Measurements from ENCODE around the gene NCR1.
"Not testable (repeated sequence)": the region's sequence is repeated elsewhere in the genome, so short reads cannot be mapped to it uniquely, and the experiment has no call there.

Gene NCR1

DNA sequence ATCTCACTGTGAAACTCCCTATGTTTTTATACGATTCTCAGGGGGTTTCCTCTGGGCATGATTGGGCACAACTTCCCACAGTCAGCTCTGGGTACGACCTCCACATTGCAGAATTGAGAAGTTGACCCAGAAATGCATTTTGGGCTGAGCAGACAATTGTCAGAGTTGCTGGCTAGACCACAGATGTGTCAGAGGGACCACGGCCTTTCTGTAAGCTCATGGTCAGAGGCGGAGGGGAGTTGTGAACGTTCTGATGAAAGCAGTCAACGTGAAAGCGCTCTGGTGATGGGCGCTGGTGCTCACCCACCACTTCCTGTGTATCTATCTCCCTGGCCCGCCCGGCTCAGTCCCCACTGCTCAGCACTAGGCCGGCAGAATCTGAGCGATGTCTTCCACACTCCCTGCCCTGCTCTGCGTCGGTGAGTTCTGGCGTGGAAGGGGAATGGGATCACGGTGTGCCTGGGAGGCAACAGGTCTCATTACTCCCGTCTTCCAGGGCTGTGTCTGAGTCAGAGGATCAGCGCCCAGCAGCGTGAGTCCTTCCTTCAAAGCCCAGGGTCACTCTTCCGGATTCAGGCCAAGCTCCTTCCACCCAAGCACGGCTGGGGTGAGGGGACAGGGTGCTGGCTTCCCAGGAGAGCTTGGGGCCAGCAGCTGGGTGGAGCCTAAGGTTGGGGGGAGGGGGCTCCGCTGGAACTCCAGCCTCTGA, at the start of gene NCR1:
NCR1 (plus strand) TSS at position 346 of the 709 bp plus-strand sequence; CDS start at position 386, 40 bp downstream.
- DNase-seq: no peak

DNA sequence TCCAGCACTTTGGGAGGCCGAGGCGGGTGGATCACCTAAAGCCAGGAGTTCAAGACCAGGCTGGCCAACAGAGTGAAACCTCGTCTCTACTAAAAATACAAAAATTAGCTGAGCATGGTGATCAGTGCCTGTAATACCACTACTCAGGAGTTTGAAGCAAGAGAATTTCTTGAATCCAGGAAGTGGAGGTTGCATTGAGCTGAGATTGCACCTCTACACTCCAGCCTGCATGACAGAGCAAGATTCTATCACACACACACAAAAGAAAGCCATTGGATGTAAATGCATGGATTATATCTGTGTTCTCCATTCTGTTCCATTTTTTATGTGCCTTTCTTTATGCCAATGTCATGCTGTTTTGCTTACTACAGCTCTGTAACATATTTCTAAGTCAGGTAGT, 47.5 kb upstream of the NCR1 start:
- DNase-seq: not testable (repeated sequence)

DNA sequence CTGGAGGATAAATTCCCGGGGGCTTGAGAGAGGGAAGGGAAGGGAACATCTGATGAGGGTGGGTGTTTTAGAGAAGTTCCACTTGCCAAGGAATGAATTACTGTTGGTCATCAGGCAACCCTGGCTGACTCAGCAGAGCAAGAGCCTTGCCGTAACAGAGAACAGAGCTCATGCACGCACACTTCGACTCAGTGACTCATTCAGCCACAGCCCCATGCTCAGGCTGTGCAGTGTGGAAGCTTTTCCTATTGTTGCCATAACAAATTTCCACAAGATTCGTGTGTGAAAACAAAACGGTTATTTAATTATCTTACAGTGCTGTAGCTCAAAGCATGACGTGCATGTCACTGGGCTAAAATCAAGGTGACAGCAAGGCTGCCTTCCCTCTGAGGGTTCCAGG, 46.5 kb upstream of the NCR1 start:
- DNase-seq: not testable (repeated sequence)

DNA sequence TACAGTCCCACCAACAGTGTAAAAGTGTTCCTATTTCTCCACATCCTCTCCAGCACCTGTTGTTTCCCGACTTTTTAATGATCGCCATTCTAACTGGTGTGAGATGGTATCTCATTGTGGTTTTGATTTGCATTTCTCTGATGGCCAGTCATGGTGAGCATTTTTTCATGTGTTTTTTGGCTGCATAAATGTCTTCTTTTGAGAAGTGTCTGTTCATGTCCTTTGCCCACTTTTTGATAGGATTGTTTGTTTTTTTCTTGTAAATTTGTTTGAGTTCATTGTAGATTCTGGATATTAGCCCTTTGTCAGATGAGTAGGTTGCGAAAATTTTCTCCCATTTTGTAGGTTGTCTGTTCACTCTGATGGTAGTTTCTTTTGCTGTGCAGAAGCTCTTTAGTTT, 42.5 kb upstream of the NCR1 start:
- DNase-seq: not testable (repeated sequence)

DNA sequence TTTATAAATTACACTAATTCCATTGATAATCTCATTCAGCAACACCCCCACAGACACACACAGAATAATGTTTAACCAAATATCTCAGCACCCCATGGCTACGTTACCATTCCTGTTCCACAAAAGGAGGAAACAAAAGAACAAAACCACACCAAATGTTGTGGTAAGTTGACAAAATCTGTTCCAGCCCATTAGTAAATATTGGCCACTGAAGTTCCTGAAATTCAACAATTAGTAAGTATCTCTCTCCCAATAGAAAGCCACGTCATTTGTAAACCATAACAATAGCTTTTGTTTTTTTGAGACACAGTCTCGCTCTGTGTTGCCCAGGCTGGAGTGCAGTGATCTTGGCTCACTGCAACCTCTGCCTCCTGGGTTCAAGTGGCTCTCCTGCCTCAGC, 34.3 kb upstream of the NCR1 start:
- DNase-seq: no peak

DNA sequence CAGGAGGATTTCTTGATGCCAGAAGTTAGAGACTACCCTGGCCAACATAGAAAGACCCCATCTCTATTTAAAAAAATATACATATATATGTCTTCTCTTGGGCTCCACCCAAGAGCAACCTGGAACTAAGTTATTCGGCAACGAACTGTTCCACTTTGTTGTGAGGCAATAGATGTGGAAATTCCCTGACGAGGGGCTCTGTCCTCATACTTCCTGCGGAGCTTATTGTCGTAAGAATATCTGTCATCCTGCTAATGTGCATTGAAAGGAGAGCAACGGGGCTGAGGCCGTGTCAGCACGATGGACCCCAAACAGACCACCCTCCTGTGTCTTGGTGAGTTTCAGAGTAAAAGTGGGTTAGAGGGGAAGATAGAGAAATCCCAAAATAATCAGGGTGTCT, 32.0 kb upstream of the NCR1 start, which contains the start of gene FCAR:
FCAR (plus strand) TSS at position 246 of the 400 bp plus-strand sequence; CDS start at position 301, 55 bp downstream.
- no peak for DNase-seq

DNA sequence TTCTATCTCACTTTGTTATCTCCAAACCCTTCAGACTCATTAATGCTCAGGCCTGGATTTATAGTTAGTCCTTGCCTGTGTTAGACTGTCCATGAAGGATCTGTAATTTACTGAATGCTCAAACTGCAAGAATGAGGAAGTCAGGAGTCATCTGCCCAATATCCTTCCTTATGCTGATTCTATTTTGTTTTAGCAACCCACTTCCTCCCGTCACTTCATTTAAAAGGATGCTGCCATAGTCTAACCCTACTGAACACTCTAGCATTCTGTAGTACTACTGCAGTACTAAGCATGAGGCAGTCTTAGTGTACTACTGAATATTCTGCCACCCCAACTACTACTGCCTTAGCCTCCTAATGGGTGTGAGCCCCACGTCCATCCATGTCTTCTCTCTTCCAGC, 30.4 kb upstream of the NCR1 start:
- DNase-seq: no peak

DNA sequence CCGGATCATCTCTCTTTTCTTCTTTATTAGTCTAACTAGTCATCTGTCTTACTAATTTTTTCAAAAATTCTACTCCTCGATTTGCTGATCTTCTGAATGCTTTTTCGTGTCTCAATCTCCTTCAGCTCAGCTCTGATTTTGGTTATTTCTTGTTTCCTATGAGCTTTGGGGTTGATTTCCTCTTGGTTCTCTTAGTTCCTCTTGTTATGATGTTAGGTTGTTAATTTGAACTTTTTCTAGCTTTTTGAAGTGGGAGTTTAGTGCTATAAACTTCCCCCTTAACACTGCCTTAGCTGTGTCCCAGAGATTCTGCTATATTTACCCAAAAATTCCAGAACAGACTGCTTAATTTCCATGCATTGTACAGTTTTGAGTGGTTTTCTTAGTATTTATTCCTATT, 28.5 kb upstream of the NCR1 start:
- no peak for DNase-seq

GRCh38 chr19:54881884-54882283, 24.1 kb upstream of the NCR1 start:
- no peak for DNase-seq

GRCh38 chr19:54882758-54883157, 23.2 kb upstream of the NCR1 start:
- no peak for DNase-seq

DNA sequence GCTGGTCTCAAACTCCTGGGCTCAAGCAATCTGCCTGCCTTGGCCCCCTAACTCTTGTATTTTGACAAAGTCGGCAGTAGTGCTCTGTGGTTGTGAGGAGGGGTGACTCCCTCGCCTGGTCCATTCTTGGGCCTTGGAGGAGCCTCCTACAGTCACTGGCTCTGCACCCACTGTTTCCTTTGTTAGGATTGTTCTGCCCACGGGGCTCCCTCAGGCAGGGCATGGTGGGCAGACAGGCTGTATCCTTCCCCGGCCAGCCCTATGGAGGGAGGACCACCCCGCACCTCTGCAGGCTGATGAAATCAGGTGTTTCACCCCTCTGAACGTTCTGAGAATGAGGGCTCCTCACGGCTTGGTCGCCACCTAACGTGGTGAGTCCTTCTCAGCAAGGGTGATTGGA, 22.7 kb upstream of the NCR1 start:
- no peak for DNase-seq

DNA sequence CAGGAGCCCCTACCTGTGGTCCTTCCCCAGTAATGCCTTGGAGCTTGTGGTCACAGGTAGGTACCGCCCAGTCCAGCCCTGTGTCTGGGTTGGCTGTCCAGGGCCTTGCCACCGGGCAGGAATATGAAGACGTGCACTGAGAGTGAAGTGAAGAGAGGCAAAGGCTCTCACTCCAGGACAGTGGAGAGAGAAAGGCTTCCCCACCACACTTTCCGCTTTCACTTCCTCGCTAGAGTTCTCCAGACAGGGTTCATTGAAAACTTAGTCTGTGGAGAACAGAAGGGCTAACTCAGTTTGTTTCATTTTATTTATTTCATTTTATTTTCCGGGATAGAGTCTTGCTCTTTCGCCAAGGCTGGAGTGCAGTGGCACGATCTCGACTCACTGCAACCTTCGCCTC, 17.7 kb upstream of the NCR1 start:
- no peak for DNase-seq

DNA sequence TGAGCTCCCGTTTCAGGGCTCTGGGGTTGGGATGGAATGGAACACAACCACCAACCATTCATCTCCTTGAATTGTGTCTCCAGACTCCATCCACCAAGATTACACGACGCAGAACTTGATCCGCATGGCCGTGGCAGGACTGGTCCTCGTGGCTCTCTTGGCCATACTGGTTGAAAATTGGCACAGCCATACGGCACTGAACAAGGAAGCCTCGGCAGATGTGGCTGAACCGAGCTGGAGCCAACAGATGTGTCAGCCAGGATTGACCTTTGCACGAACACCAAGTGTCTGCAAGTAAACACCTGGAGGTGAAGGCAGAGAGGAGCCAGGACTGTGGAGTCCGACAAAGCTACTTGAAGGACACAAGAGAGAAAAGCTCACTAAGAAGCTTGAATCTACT, 16.4 kb upstream of the NCR1 start:
- DNase-seq: no peak

DNA sequence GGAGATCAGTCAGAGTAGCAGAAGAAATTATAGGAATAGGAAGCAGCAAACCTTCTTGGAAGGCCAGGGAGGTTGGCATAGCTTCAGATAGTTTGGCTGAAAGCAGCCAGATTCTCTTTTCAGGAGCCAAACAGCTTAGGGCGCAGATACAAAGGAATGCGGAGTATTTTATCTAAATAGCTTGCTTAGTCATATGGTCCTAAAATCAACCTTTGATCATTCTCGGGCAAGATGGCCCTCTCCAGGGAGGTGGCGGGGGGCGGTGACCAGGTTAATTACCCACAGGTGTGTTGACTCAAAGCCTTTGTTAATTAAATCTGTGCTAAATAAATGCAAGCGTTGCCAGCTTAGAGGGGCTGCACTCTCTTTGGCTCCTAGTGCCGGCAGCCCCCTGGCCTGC, 12.5 kb upstream of the NCR1 start:
- DNase-seq: no peak

- not testable (repeated sequence) for DNase-seq
Observed at GRCh38 chr19:54894106-54894505, 11.8 kb upstream of the NCR1 start.

DNA sequence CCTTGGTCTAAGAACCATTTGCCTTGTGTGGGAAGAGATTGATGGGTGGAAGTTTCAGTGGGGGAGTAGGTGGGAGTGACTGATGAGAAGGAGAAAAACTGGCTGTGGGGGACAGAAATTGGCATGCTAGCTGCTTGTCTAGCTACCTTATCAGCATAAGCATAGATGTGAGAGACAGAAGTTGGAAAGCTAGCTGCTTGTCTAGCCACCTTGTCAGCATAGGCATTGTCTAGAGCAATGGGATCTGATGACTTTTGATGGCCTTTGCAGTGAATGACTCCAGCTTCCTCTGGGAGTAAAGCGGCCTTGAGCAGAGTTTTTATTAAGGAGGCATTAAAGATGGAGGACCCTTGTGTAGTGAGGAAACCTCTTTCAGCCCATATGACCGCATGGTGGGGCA, 9.9 kb upstream of the NCR1 start:
- no peak for DNase-seq

DNA sequence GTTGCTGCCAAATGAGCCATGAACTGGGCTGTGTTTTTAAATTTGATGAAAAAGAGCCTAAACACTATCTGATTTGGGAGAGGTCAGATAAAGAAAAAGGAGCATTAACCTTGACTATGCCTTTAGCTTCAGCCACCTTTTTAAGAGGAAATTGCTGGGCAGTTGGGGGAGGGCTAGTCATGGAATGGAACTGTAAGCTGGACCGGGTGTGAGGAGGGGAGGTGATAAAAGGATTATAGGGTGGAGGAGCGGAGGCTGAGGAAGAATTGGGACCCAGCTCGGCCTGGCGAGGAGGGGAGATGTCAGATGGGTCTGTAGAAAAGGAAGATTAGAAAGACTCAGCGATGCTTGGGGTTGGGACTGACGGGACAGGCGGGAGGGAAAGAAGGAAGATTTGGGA, 7.3 kb upstream of the NCR1 start:
- not testable (repeated sequence) for DNase-seq

DNA sequence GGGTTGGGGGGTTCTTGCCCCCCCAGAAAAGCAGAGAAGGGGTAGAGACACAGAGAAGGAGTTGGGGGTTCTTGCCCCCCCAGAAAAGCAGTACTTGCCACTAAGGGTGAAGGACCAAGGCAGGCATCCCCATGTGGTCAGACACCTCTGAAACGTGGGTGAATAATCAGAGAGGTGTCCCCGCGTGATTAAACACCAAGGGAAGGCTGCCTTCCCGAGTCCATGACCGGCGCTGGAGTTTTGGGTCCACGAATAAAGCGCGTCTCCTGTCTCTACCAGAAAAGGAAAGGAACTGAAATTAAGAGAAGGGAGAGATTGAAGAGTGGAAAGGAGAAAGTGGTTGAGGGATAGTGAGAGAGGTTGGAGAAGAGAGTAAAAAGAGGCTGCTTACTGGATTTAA, 6.3 kb upstream of the NCR1 start:
- DNase-seq: not testable (repeated sequence)

- DNase-seq: not testable (repeated sequence)
Observed at GRCh38 chr19:54901153-54901552, 4.8 kb upstream of the NCR1 start.

DNA sequence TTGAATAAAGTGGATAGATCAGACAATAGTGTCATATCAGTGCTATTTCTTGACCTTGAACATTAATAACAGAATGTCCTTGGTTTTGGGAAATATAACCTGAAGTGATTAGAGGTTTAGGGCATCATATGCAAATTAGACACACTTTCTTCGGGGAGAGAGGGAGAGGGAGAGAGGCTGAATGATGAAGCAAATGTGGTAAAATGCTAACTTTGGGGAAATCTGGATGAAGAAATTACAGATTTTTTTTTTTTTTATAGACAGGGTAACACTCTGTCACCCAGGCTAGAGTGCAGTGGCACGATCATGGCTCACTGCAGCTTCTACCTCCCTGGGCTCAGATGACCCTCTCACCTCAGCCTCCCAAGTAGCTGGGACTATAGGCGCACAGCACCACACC, 3.9 kb upstream of the NCR1 start:
- DNase-seq: no peak

DNA sequence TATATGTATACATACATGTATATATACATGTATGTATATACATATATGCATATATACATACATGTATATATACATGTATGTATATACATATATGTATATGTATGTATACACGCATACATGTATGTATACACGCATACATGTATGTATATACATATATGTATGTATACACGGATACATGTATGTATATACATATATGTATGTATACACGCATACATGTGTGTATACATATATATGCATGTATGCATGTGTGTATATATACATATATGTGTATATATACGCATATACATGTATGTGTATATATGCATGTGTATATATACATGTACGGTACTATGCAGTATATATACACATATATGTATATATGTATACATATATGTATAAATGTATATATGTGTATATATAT, 2.6 kb upstream of the NCR1 start:
- DNase-seq: no peak

GRCh38 chr19:54904261-54904660, 1.7 kb upstream of the NCR1 start:
- not testable (repeated sequence) for DNase-seq

GRCh38 chr19:54905421-54905802, 536 bp upstream of the NCR1 start:
- DNase-seq: no peak

GRCh38 chr19:54906819-54907218, 871 bp downstream of the NCR1 start:
- DNase-seq: no peak

GRCh38 chr19:54907899-54908298, 2.0 kb downstream of the NCR1 start:
- DNase-seq: not testable (repeated sequence)
